OCI-LY1 (cell line): ENCODE data around the gene LRFN4.

Source experiments
- CTCF ChIP-seq: fragments of 200-600 bp; sonication (generic), shearing (Covaris generic); IDR thresholded peaks from 2 replicates; pipeline ENCODE4 v1.5.1; 2017; ENCODE audit warnings: mild to moderate bottlenecking, antibody characterized with exemption, low read length, moderate library complexity, mixed read lengths
- EZH2 ChIP-seq: fragments of 200-600 bp; sonication (generic), shearing (Covaris generic); IDR thresholded peaks from 2 replicates; pipeline ENCODE4 v1.8.0; 2017; ENCODE audit warnings: borderline replicate concordance, mixed run types, mild to moderate bottlenecking, antibody characterized with exemption, low read length, moderate library complexity, mixed read lengths

GRCh38 chr11:66810576-66811185 lies 46.2 kb upstream of the LRFN4 start:
- TF ChIP-seq CTCF = no peak
- no peak for TF ChIP-seq EZH2
